ENCODE results near the gene KPNA4.
"Not testable (repeated sequence)": the region's sequence is repeated elsewhere in the genome, so short reads cannot be mapped to it uniquely, and the experiment has no call there.

KPNA4 gene

GRCh38 chr3:160490166-160490565 lies 75.2 kb downstream of the KPNA4 start:
- DNase-seq (ENCODE audit: low read depth) = no peak

DNA sequence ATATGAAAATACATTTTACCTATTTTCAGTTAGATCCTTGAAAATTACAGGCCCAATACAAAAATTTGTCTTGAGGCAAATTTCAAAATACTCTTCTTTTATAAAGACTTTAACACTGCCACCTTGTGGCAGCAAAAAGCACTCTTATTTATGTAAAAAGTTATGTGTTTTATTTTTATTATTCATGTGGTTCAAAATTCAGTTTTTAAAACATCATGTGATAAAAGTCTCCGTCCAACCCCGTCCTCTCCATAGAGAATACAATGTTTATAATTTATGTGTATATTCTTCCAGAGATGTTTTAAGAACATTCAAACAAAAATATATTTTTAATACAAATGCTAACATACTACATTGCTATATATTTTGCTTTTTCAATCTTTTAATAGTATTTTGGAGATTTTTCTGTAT lies 78.9 kb downstream of the KPNA4 start:
- DNase-seq (ENCODE audit: low read depth) = no peak

- DNase-seq (ENCODE audit: low read depth) = no peak
Observed at GRCh38 chr3:160482796-160483195, 82.6 kb downstream of the KPNA4 start.

GRCh38 chr3:160481856-160482255 lies 83.5 kb downstream of the KPNA4 start:
- no peak for DNase-seq (ENCODE audit: low read depth)

- DNase-seq (ENCODE audit: low read depth) = no peak
Observed at GRCh38 chr3:160480931-160481330, 84.4 kb downstream of the KPNA4 start.

- no peak for DNase-seq (ENCODE audit: low read depth)
Observed at GRCh38 chr3:160479376-160479775, 86.0 kb downstream of the KPNA4 start.

DNA sequence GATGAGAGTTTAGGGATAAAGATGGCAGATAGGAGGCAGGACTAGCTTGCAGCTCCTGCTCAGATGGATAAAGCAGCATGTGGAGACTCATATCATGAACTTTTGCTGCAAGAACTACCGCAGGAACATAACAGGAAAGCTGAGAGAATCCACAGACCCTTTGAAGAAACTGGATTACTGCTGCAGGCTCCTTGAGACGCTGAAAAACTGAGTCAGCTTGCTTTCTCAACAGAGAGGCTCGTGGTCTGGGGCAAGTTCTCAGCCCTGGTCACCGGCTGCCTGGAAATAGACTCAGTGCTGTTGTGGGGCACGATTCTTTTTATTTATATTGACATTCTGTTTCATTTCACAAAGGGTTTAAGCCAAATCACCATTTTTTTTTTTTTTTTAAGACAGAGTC lies 87.0 kb downstream of the KPNA4 start:
- DNase-seq (ENCODE audit: low read depth) = no peak

DNA sequence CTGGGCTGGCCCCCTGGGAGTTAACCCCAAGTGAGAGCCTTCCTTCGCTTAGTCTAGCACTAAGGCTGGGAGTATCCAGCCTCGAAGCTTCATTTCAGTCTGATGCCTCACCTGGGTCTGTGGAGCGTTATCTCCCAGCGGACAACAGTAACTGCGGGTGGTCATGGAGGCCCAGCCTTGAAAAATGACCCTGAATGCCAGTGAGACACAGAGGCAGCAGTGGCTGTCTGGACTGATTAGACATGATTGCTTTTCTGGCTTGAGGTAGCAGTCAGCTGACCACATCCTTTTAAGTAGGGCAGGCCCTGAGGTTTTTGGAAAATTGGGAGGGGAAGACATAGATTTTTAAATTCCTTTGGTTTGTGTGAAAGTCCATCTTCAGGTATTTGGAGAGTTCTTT lies 87.6 kb downstream of the KPNA4 start:
- DNase-seq (ENCODE audit: low read depth) = no peak

- DNase-seq (ENCODE audit: low read depth) = no peak
Observed at GRCh38 chr3:160475884-160476283, 89.5 kb downstream of the KPNA4 start.

GRCh38 chr3:160475153-160475552 lies 90.2 kb downstream of the KPNA4 start:
- DNase-seq (ENCODE audit: low read depth) = no peak

GRCh38 chr3:160474416-160474838 lies 90.9 kb downstream of the KPNA4 start:
- no peak for DNase-seq (ENCODE audit: low read depth)

- DNase-seq (ENCODE audit: low read depth) = no peak
Observed at GRCh38 chr3:160473978-160474377, 91.4 kb downstream of the KPNA4 start.

DNA sequence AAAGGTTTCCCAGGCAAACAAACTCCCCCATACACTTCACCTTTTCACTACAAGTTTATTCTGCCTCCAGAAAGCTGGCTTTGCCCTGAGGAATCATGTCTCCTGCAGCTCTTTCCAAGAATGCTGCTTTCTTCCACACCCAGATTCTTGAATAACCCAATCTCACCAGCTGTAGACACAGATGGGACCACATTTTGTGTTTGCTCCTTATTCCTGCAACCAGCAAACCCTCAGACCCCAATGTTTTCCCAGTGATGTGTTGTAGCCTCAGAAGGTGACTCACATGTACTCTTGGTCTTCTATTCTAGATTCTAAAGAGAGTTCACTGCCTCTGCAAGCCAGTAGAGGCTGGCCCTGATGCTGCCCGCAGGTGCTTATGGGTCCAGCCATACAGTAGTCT lies 92.2 kb downstream of the KPNA4 start:
- no peak for DNase-seq (ENCODE audit: low read depth)

DNA sequence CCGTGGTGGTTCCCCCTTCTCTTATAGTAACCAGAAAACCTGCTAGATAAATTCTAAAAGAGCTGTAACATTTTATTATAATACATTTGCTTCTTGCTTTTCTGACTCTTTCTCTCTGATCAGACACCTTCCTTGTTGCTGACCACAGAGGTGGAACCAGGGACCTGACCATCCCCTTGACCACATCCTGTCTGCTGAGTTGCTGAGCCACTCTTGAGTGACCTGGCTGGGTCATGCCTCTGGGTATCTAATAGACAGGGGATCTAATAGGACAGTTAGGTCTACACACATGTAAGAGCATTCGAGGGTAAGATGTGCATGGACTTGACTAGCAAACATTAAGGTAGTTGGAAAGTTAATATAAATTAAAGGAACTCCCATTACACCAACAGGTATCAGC lies 93.0 kb downstream of the KPNA4 start:
- DNase-seq (ENCODE audit: low read depth) = no peak

DNA sequence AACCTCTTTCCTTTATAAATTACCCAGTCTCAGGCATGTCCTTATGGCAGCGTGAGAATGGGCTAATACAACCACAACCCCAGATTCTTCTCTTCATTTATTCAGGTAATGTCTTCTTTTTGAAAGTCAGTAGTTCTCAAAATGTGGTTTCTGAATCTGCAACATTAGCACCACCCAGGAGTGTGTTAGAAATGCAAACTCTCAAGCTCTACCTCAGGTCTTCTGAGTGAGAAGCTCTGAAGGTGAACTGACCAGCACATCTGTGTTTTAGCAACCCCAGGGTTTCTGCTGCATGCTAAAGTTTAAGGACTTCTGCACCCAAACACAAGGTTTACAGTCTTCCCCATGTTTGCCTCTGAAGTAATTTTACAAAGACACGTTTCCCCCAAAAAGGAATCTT lies 93.5 kb downstream of the KPNA4 start:
- DNase-seq (ENCODE audit: low read depth) = no peak

- DNase-seq (ENCODE audit: low read depth) = no peak
Observed at GRCh38 chr3:160470181-160470580, 95.2 kb downstream of the KPNA4 start.

GRCh38 chr3:160464971-160465370 lies 100.4 kb downstream of the KPNA4 start:
- no peak for DNase-seq (ENCODE audit: low read depth)

- no peak for DNase-seq (ENCODE audit: low read depth)
Observed at GRCh38 chr3:160464321-160464720, 101.0 kb downstream of the KPNA4 start.

DNA sequence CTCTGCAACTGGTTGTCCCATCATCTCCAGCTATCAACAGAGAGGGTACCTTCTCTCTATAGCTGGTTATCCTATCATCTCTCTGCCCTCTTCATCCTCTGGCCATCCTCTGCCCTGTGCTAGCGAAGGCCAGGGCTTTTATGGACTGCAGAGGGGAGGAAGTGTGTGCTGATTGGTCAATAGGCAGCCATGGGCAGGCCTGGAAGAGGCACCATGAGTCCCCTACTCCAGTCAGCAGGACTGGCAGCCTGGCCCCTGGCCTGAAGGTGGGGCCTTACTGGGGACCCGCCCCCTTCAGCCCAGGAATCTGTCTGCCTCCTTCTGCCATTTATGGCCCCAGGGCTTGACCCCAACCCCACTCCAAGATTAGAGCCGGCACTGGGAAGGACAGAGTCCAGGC lies 105.3 kb downstream of the KPNA4 start:
- no peak for DNase-seq (ENCODE audit: low read depth)

DNA sequence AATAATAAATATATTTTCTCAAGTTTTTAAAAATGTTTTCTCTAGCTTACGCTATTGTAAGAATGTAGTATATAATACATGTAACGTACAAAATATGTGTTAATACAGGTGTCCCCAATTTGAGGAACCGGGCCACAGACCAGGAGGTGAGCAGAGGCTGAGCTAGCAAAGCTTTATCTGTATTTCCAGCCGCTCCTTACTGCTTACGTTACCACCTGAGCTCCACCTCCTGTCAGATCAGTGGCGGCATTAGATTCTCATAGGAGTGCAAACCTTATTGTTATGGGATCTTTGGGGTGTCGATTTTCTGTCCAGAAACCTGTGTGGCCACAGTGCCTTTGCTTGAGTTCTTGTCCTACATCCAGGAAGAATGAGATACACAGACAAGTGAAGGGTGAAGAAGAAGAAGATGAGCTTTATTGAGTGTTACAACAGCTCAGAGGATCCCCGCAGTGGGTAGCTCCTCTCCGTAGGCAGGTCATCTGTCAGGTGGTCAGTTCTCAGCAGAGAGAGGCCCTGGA lies 105.9 kb downstream of the KPNA4 start:
- DNase-seq (ENCODE audit: low read depth) = no peak

DNA sequence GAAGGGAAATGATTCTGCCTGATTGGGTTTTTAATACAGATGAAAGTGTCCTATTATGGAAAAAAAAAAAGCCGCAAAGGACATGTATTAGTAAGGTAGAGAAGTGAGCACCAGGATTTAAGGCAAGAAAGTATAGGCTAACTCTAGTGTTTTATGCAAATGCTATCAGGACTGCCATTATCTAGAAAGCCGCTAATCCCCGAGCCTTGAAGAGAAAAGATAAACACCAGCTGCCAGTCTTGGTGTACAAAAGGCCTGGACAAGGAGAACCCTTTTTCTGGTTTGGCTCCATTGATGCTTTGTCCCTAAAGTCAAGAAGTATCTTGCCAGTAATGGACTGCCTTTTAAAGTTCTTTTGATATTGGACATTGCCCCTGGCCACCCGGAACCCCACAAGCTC lies 107.2 kb downstream of the KPNA4 start:
- DNase-seq (ENCODE audit: low read depth) = no peak

GRCh38 chr3:160455846-160456245 lies 109.5 kb downstream of the KPNA4 start:
- DNase-seq (ENCODE audit: low read depth) = no peak

- no peak for DNase-seq (ENCODE audit: low read depth)
Observed at GRCh38 chr3:160454995-160455394, 110.4 kb downstream of the KPNA4 start.

DNA sequence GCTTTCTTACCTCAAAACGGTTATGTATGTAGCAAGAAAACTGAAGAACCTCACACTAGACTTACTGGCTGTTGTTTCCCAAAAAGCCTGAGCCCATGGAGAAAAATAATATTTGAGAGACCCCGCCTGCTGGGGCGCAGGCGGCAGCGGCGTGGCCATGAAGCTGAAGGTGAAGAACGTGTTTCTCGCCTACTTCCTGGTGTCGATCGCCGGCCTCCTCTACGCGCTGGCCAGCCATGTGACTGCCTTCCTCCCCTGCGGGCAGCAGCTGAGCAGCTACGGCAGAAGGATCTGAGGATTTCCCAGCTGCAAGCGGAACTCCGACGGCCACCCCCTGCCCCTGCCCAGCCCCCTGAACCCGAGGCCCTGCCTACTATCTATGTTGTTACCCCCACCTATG lies 113.1 kb downstream of the KPNA4 start:
- not testable (repeated sequence) for DNase-seq (ENCODE audit: low read depth)

GRCh38 chr3:160451602-160452001 lies 113.8 kb downstream of the KPNA4 start:
- no peak for DNase-seq (ENCODE audit: low read depth)

Data from stimulated activated CD8-positive, alpha-beta memory T cell treated with anti-CD3 and anti-CD28 coated beads, Interleukin-12 subunit alpha, Interleukin-12 subunit beta, amount 100 ng/mL, for 1 hour (primary cell).